ENCODE results near the gene ACYP2. TPM values are rescaled to one million over a fixed set of nuclear protein-coding genes. Genes with fewer than 3 reads are reported as not detected.
"Not testable (repeated sequence)": the region's sequence is repeated elsewhere in the genome, so short reads cannot be mapped to it uniquely, and the experiment has no call there.

ACYP2 gene
- total RNA-seq: 76.7 TPM
- long read RNA-seq, partial matches to known transcripts: 7 of 78 reads
- long read RNA-seq, other reads (novel, unspliced or antisense): 66 of 78 reads

GRCh38 chr2:54115284-54116137, at the start of gene ACYP2:
Gene ACYP2 (plus strand): TSS chr2:54115615.
- Histone ChIP-seq H3K27me3 (ENCODE audit: low read depth) (no peaks in the 10 kb centered on the region), H3K4me3 (peak within 1 kb of the TSS; percentile 75), H3K27ac (replicated peaks) (peak within 1 kb of the TSS; percentile 96), H3K9me3 (replicated peaks) (peaks cover 7% of the 10 kb centered on the region), H3K4me1 (peaks cover 18% of the 10 kb centered on the region), H3K36me3 (peaks cover under 1% of the 10 kb centered on the region)
- intact Hi-C loops (cut with micrococcal nuclease): no loop called here
- DNase-seq: peak; percentile 98
- TF ChIP-seq, protein P1, sequence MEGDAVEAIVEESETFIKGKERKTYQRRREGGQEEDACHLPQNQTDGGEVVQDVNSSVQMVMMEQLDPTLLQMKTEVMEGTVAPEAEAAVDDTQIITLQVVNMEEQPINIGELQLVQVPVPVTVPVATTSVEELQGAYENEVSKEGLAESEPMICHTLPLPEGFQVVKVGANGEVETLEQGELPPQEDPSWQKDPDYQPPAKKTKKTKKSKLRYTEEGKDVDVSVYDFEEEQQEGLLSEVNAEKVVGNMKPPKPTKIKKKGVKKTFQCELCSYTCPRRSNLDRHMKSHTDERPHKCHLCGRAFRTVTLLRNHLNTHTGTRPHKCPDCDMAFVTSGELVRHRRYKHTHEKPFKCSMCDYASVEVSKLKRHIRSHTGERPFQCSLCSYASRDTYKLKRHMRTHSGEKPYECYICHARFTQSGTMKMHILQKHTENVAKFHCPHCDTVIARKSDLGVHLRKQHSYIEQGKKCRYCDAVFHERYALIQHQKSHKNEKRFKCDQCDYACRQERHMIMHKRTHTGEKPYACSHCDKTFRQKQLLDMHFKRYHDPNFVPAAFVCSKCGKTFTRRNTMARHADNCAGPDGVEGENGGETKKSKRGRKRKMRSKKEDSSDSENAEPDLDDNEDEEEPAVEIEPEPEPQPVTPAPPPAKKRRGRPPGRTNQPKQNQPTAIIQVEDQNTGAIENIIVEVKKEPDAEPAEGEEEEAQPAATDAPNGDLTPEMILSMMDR (IDR thresholded peaks at IDR 0.05; ENCODE audit: borderline replicate concordance): peak; percentile 34

DNA sequence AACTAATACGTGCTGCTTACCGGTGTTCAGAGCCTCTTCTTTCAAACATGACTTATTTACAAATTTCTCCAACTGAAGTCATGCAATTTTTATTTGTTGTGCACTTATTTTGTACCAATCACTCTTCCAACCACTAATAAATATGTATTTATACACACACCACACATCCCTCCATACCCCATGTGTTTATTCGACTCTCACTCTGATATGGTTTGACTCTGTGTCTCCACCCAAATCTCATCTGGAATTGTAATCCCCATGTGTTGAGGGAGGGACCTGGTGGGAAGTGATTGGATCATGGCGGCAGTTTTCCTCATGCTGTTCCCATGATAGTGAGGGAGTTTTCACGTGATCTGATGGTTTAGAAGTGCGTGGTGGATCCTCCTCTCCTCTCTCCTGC, 49.5 kb upstream of the ACYP2 start:
- no peaks in the 10 kb centered on the region for H3K9me3 ChIP-seq (replicated peaks)
- no peaks in the 10 kb centered on the region for H3K4me1 ChIP-seq
- intact Hi-C loops (cut with micrococcal nuclease): no loop called here
- H3K4me3 ChIP-seq: no peak overlapping the region
- no peak overlapping the region for H3K27ac ChIP-seq (replicated peaks)
- no peaks in the 10 kb centered on the region for H3K27me3 ChIP-seq (ENCODE audit: low read depth)
- no peaks in the 10 kb centered on the region for H3K36me3 ChIP-seq
- TF ChIP-seq, protein P1 (IDR thresholded peaks at IDR 0.05; ENCODE audit: borderline replicate concordance): no peak
- DNase-seq: no peak

DNA sequence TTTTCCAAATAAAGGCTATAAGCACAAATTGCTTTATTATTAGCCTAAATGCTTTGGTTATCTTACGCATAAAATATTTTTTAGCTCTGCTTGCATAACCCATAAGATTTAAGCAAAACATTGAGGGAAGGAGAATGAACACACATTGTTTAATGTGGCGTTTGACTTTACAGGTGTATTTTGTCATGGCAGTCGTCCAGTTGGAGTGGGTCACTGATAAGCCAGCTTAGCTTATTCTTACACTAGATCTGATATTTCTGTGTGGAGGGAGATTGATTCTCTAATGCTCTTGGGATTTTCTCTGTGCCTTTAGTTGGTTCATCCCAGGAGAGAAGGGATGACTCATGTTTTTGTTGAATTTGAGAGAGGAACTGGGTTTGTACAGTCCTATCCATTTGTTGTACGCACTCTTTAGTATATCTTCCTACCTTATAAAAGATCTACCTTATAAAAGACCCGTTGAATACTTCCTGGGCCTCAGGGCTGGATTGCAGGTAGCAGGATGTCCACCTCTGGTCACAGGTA, 47.5 kb upstream of the ACYP2 start:
- Histone ChIP-seq H3K4me3 (no peak overlapping the region), H3K9me3 (replicated peaks) (no peaks in the 10 kb centered on the region), H3K36me3 (no peaks in the 10 kb centered on the region), H3K4me1 (no peaks in the 10 kb centered on the region), H3K27me3 (ENCODE audit: low read depth) (no peaks in the 10 kb centered on the region), H3K27ac (replicated peaks) (no peak overlapping the region)
- intact Hi-C loops (cut with micrococcal nuclease): no loop called here
- TF ChIP-seq, protein P1 (IDR thresholded peaks at IDR 0.05; ENCODE audit: borderline replicate concordance): no peak
- DNase-seq: no peak

- intact Hi-C loops (cut with micrococcal nuclease); H3K36me3 ChIP-seq; H3K27me3 ChIP-seq (ENCODE audit: low read depth); H3K4me3 ChIP-seq; H3K27ac ChIP-seq (replicated peaks); DNase-seq; H3K9me3 ChIP-seq (replicated peaks): not testable (repeated sequence)
- H3K4me1 ChIP-seq: peaks cover 25% of the 10 kb centered on the region
These were observed 42.9 kb upstream of the ACYP2 start for GRCh38 chr2:54072483-54072882.

GRCh38 chr2:54073796-54074195, 41.6 kb upstream of the ACYP2 start:
- intact Hi-C loops (cut with micrococcal nuclease): no loop called here
- TF ChIP-seq, protein P1 (IDR thresholded peaks at IDR 0.05; ENCODE audit: borderline replicate concordance): no peak

More at GRCh38 chr2:54073796-54074195, 41.6 kb upstream of the ACYP2 start:
- H3K36me3 ChIP-seq: no peaks in the 10 kb centered on the region
- peaks cover 25% of the 10 kb centered on the region for H3K4me1 ChIP-seq
- H3K27me3 ChIP-seq (ENCODE audit: low read depth): no peaks in the 10 kb centered on the region
- H3K27ac ChIP-seq (replicated peaks): no peak overlapping the region
- no peak overlapping the region for H3K4me3 ChIP-seq
- H3K9me3 ChIP-seq (replicated peaks): no peaks in the 10 kb centered on the region
- DNase-seq: no peak
